GM03348 (cell line): Measurements from ENCODE around the gene EIF2S3B.

Experiments used
- DNase-seq: peaks from one replicate; pipeline ENCODE4 v3.0.0; 2012; ENCODE audit warnings: low spot score

EIF2S3B gene

GRCh38 chr12:10554756-10555481, 49.2 kb downstream of the EIF2S3B start:
- DNase-seq, result no peak

- DNase-seq, result no peak
Measured at GRCh38 chr12:10557329-10557728, 51.6 kb downstream of the EIF2S3B start.

GRCh38 chr12:10557766-10558165, 52.1 kb downstream of the EIF2S3B start:
- DNase-seq, result no peak
